GM21723 (cell line): ENCODE data around the gene LSM14A.
"Not testable (repeated sequence)": the region's sequence is repeated elsewhere in the genome, so short reads cannot be mapped to it uniquely, and the experiment has no call there.

ENCODE experiments used
- ATAC-seq: cut with Tn5 transposase; IDR thresholded peaks from one replicate; pipeline ENCODE4 v1.9.1; 2021; ENCODE audit warnings: mild to moderate bottlenecking, moderate library complexity; ENCODE audit not compliant: unreplicated experiment

LSM14A gene

GRCh38 chr19:34189199-34189916 lies 17.1 kb downstream of the LSM14A start:
- no peak for ATAC-seq

- no peak for ATAC-seq
Measured at GRCh38 chr19:34189917-34190425, 17.7 kb downstream of the LSM14A start.

- no peak for ATAC-seq
Measured at GRCh38 chr19:34191355-34191962, 19.2 kb downstream of the LSM14A start.

GRCh38 chr19:34193439-34193838 lies 21.1 kb downstream of the LSM14A start:
- ATAC-seq: no peak

- ATAC-seq: no peak
Measured at GRCh38 chr19:34193876-34194275, 21.6 kb downstream of the LSM14A start.

GRCh38 chr19:34201133-34201532 lies 28.8 kb downstream of the LSM14A start:
- no peak for ATAC-seq

GRCh38 chr19:34205324-34205723 lies 33.0 kb downstream of the LSM14A start:
- ATAC-seq: not testable (repeated sequence)

GRCh38 chr19:34208291-34208884 lies 36.1 kb downstream of the LSM14A start:
- no peak for ATAC-seq

GRCh38 chr19:34209726-34210125 lies 37.4 kb downstream of the LSM14A start:
- no peak for ATAC-seq

- ATAC-seq: no peak
Measured at GRCh38 chr19:34213283-34213682, 41.0 kb downstream of the LSM14A start.

- ATAC-seq: no peak
Measured at GRCh38 chr19:34214040-34214439, 41.7 kb downstream of the LSM14A start.

- ATAC-seq: no peak
Measured at GRCh38 chr19:34215006-34215665, 42.8 kb downstream of the LSM14A start.

- no peak for ATAC-seq
Measured at GRCh38 chr19:34215666-34216038, 43.3 kb downstream of the LSM14A start.

GRCh38 chr19:34216745-34217219 lies 44.5 kb downstream of the LSM14A start:
- not testable (repeated sequence) for ATAC-seq

- ATAC-seq: no peak
Measured at GRCh38 chr19:34217952-34218817, 45.9 kb downstream of the LSM14A start.

GRCh38 chr19:34218818-34219164 lies 46.5 kb downstream of the LSM14A start:
- no peak for ATAC-seq

- ATAC-seq: no peak
Measured at GRCh38 chr19:34220472-34221063, 48.3 kb downstream of the LSM14A start.

GRCh38 chr19:34222386-34222785 lies 50.1 kb downstream of the LSM14A start:
- no peak for ATAC-seq

GRCh38 chr19:34224996-34225658 lies 52.8 kb downstream of the LSM14A start:
- no peak for ATAC-seq

- ATAC-seq: no peak
Measured at GRCh38 chr19:34225659-34226015, 53.3 kb downstream of the LSM14A start.
